ENCODE measurements around the gene ASCL2.

ASCL2 gene

GRCh38 chr11:2224254-2224653 is 46.1 kb downstream of the ASCL2 start:
- no peak for DNase-seq

- no peak for DNase-seq
These were observed 47.1 kb downstream of the ASCL2 start for GRCh38 chr11:2223153-2223794.

GRCh38 chr11:2222451-2222850 is 47.9 kb downstream of the ASCL2 start:
- no peak for DNase-seq

- no peak for DNase-seq
These were observed 48.8 kb downstream of the ASCL2 start for GRCh38 chr11:2221591-2221990.

GRCh38 chr11:2221024-2221423 is 49.4 kb downstream of the ASCL2 start:
- no peak for DNase-seq

- DNase-seq, result no peak
These were observed 50.1 kb downstream of the ASCL2 start for GRCh38 chr11:2220173-2220771.

GRCh38 chr11:2219318-2220017 is 50.9 kb downstream of the ASCL2 start:
- no peak for DNase-seq

All from activated effector memory CD4-positive, alpha-beta T cell treated with Interleukin-2 at 50 U/mL for 16 hours (primary cell).